Effector memory CD4-positive, alpha-beta T cell (primary cell): ENCODE measurements around the gene MAPK1IP1L.
A peak's percentile ranks its signal among the peaks of the same experiment; 100 is the strongest.

ENCODE experiments used
- DNase-seq, 3 donors: peaks; one replicate each; pipeline ENCODE4 v3.0.0-alpha.2; 2020
- H3K27ac ChIP-seq: 2 replicates; pipeline ENCODE4 v1.7.0; 2013; ENCODE audit warnings: mild to moderate bottlenecking, low read length, moderate library complexity; ENCODE audit not compliant: insufficient read depth, poor library complexity, severe bottlenecking
- H3K27me3 ChIP-seq: replicated peaks from 2 replicates; pipeline ENCODE4 v1.7.0; 2013; ENCODE audit warnings: mild to moderate bottlenecking, low read length; ENCODE audit not compliant: insufficient read depth, control insufficient read depth, poor library complexity, severe bottlenecking
- H3K36me3 ChIP-seq: 2 replicates; pipeline ENCODE4 v1.7.0; 2013; ENCODE audit warnings: mild to moderate bottlenecking, low read length, moderate library complexity; ENCODE audit not compliant: control insufficient read depth, insufficient read depth
- H3K4me1 ChIP-seq: 2 replicates; pipeline ENCODE4 v1.7.0; 2013; ENCODE audit warnings: low read length, mild to moderate bottlenecking; ENCODE audit not compliant: control insufficient read depth, insufficient read depth, poor library complexity, severe bottlenecking
- H3K4me3 ChIP-seq: 2 replicates; pipeline ENCODE4 v1.7.0; 2013; ENCODE audit warnings: low read length, low read depth, mild to moderate bottlenecking; ENCODE audit not compliant: insufficient read depth, poor library complexity, severe bottlenecking
- H3K9me3 ChIP-seq: 2 replicates; pipeline ENCODE4 v1.7.0; 2013; ENCODE audit warnings: mild to moderate bottlenecking, low read length, moderate library complexity; ENCODE audit not compliant: control insufficient read depth

MAPK1IP1L gene

DNA sequence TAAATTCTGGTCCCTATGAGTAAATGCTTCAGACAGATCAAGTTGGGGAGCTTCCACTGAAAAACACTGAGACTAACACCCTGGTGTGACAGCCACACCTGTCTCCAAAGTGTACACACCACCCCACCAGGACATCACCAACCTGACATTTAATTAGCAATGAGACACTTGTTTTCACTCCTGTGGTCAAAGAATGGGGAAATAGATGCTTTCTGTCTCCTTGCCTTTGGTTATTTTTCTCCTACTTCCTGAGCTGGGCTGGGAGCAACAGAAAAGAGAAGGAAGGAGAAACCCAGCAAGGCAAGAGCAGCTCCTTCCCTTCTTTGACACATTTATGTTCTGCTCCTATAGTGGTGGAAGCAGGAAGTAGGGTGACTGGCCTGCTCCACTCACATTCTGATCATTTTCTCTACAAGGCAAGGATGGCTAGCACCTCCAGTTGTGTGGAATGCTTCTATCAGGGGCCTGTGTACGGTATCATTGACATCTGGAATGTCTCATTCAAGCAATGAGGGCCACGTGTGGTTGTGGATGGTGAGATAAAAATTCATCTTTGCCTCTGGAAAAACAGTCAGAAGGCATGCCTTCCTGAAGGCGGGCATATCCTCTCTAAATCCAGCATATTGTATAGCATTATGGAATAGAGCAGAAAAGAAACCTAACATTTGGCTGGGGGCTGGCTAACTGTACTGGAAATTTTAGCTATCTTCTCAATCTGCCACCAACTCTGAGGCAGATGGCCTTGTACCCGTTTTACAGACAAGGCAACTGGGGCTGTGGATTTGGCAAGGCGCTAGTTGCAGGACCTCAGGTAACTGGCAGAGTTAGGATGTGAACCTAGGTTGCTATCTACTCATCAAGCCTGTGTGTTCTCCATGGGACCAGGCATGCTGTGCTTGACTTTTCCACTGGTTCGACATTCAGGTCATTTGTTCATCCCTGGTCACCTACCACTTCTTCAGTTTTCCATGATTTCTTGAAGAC is 52.8 kb downstream of the MAPK1IP1L start:
- Histone ChIP-seq H3K4me1 (peaks cover 32% of the 10 kb centered on the region), H3K27ac (peak overlapping the region; percentile 57), H3K4me3 (no peak overlapping the region)

GRCh38 chr14:55105991-55106390 is 54.5 kb downstream of the MAPK1IP1L start:
- Histone ChIP-seq H3K27me3 (no peaks in the 10 kb centered on the region), H3K36me3 (no peaks in the 10 kb centered on the region), H3K9me3 (no peaks in the 10 kb centered on the region), H3K4me1 (peaks cover 32% of the 10 kb centered on the region), H3K4me3 (no peak overlapping the region), H3K27ac (no peak overlapping the region)
- DNase-seq, result no peak

More for the DNA sequence above, 52.8 kb downstream of the MAPK1IP1L start:
- Histone ChIP-seq H3K9me3 (no peaks in the 10 kb centered on the region), H3K27me3 (no peaks in the 10 kb centered on the region), H3K36me3 (no peaks in the 10 kb centered on the region)
- DNase-seq, result no peak

DNA sequence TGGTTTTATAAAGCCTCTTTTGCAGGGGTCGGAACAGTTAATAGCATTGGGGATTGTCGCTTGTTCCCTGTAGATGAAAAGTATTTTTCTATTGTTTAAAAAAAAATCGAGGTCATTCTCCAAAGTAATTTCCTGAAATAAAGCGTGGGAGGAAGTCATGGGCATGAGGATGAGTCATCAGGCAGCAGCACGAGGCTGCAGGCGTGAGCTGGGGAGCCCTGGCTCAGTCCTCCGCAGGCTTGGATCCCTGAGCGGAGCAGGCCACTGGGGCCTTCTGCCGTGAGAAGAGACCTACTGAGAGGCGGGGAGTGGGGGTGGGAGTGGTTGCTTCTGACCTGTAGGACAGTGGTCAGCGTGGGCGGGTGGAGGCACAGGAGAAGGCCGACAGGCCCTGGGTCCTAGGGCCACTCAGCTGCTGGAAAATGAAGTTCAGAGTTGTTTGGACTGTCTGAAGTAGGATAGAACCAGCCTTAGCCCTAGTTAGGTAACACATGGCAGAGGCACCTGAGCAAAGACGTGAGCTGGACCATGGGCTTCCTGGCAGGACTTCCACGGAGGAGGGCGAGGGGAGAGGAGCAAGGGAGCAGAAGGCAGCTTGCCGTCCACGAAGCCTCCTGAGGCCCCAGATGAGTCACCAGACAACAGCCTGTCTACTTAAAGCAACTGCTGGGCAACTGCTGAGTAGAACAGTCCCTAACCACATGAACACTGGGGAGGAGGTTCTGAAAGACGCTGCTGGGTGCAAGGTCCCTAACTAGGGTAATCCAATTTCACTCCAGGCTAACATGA is 56.5 kb downstream of the MAPK1IP1L start:
- peak overlapping the region; percentile 72 for H3K27ac ChIP-seq
- DNase-seq, result peak; percentile 32 to 45 (median 41)
- no peaks in the 10 kb centered on the region for H3K27me3 ChIP-seq
- H3K4me3 ChIP-seq, result no peak overlapping the region
- H3K4me1 ChIP-seq, result peaks cover 26% of the 10 kb centered on the region
- no peaks in the 10 kb centered on the region for H3K36me3 ChIP-seq
- H3K9me3 ChIP-seq, result no peaks in the 10 kb centered on the region

DNA sequence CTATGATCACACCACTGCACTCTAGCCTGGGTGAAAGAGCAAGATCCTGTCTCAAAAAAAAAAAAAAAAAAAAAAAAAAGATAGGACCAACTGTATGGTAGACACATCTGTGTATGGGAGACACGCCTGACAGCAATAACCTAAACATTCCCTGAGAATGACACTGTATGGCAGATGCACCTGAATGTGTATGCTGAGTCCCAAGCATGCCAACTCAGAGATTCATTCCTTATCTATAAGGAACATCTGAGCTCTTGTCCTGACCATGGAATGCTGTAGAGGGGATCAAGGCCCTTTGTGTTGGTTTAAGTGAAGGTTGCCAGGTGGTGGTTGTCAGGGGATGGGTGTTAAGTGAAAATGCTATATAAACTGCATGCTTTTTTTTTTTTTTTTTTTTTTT is 58.4 kb downstream of the MAPK1IP1L start:
- Histone ChIP-seq H3K36me3 (no peaks in the 10 kb centered on the region), H3K4me3 (no peak overlapping the region), H3K4me1 (peaks cover 10% of the 10 kb centered on the region), H3K9me3 (no peaks in the 10 kb centered on the region), H3K27ac (no peak overlapping the region), H3K27me3 (no peaks in the 10 kb centered on the region)
- no peak for DNase-seq

DNA sequence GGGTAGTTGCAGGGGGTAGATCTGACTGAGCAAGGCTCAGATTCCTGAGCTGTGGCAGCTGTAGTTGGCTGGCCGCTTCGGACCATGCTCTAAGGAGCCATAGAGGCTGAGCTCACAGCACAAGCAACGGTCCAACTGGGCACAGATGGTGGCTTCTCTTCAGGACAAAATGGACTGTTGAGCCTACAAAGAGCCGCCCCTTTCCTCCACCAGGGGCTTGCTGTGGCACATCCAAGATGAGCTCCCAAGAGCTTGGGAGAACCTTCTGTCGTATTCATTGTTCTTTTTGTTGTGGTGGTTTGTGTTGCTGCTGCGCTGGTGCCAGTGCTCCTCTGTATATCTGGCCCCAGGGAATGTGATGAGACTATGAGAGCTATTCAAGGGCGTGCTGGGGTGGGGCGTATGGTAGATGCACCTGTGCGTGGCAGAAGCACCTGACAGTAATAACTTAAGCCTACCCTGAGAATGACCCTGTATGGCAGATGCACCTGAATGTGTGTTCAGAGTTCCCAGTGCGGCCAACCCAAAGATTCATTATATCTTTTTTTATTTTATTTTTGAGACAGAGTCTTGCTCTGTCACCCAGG is 59.8 kb downstream of the MAPK1IP1L start:
- Histone ChIP-seq H3K27me3 (no peaks in the 10 kb centered on the region), H3K9me3 (no peaks in the 10 kb centered on the region), H3K4me1 (peaks cover 10% of the 10 kb centered on the region), H3K27ac (no peak overlapping the region), H3K36me3 (no peaks in the 10 kb centered on the region), H3K4me3 (no peak overlapping the region)
- no peak for DNase-seq

GRCh38 chr14:55114720-55115119 is 63.3 kb downstream of the MAPK1IP1L start:
- Histone ChIP-seq H3K27ac (no peak overlapping the region), H3K27me3 (no peaks in the 10 kb centered on the region), H3K4me1 (no peaks in the 10 kb centered on the region), H3K4me3 (no peak overlapping the region), H3K9me3 (no peaks in the 10 kb centered on the region), H3K36me3 (no peaks in the 10 kb centered on the region)
- DNase-seq, result no peak

DNA sequence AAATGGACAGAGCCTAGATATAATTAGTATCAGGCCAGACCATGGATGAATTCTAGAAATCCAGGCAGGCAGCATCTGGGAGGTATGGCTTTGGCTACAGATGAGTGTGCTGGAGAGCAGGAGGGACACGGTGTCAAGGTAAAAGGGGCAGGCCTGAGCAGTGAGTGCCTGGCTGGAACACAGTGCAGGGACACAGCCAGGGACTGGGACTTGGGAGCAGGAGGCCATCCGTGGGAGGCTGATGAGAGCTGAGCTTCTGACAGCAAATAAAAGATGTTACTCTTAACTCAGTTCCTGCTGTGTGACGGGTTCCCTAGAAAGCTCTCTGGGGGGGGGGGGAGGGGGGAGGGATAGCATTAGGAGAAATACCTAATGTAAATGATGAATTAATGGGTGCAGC is 64.0 kb downstream of the MAPK1IP1L start:
- Histone ChIP-seq H3K27ac (no peak overlapping the region), H3K9me3 (no peaks in the 10 kb centered on the region), H3K36me3 (no peaks in the 10 kb centered on the region), H3K4me3 (no peak overlapping the region), H3K4me1 (no peaks in the 10 kb centered on the region), H3K27me3 (no peaks in the 10 kb centered on the region)
- no peak for DNase-seq

GRCh38 chr14:55115861-55116245 is 64.4 kb downstream of the MAPK1IP1L start:
- Histone ChIP-seq H3K4me3 (no peak overlapping the region), H3K9me3 (no peaks in the 10 kb centered on the region), H3K27me3 (no peaks in the 10 kb centered on the region), H3K4me1 (no peaks in the 10 kb centered on the region), H3K36me3 (no peaks in the 10 kb centered on the region), H3K27ac (no peak overlapping the region)
- no peak for DNase-seq

DNA sequence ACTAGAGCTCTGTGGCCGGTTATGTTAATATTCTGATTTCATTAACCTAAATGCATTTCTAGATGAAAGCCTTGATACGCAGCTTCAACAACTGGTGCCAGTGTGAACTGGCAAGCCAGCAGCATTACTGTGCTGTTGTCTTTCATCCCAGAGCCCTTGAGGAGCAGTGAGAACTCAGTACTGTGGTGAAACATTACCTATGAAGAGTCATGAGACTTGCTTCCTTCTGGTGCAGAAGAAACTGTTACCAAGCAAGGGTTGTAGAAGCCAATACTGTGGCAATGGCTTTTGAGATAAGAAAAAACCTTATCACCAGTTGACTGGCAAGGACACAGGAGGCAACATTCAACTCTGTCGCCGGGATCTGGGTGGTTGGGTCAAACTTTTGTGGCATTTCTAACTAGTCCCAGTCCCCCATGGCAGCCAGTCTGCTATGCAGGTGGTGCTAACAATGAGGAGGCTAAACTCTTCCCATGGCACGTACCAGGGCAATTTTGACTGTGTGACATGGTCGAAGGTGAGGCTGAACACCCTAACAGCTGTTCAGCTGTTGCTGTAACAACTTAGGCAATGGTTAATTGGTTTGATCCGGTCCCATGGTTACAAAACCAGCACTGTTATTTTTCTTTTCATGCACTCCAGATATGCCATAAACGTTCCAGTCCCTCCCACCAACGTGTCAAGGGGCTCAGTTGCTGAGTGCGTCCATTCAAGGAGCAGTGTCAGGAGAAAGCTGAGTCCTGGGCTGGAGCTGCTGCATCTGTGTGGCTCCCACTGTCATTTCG is 65.0 kb downstream of the MAPK1IP1L start:
- no peak for DNase-seq

More for the DNA sequence above, 65.0 kb downstream of the MAPK1IP1L start:
- H3K27me3 ChIP-seq, result no peaks in the 10 kb centered on the region
- H3K27ac ChIP-seq, result no peak overlapping the region
- H3K4me3 ChIP-seq, result no peak overlapping the region
- H3K36me3 ChIP-seq, result no peaks in the 10 kb centered on the region
- no peaks in the 10 kb centered on the region for H3K9me3 ChIP-seq
- H3K4me1 ChIP-seq, result no peaks in the 10 kb centered on the region
